Activated CD8-positive, alpha-beta T cell treated with anti-CD3 and anti-CD28 coated beads for 36 hours (primary cell): ENCODE results near the gene TMEM184B. TPM values are rescaled to one million over a fixed set of nuclear protein-coding genes. Genes with fewer than 3 reads are reported as not detected.
A peak's percentile ranks its signal among the peaks of the same experiment; 100 is the strongest.

Source experiments
- ATAC-seq: fragments of 200-7000 bp; cut with Tn5 transposase; one replicate; pipeline ENCODE4 v1.10.0; 2021; ENCODE audit warnings: mild to moderate bottlenecking, moderate library complexity
- CTCF ChIA-PET: fragments of 350-600 bp; sonication (Branson Sonifier 250); formaldehyde crosslinking; loops from one replicate; lab custom pipeline; 2021; ENCODE audit warnings: antibody characterized with exemption; lab: Charles Lee
- POLR2A ChIA-PET: fragments of 350-600 bp; sonication (Branson Sonifier 250); formaldehyde crosslinking; loops from one replicate; lab custom pipeline; 2021; ENCODE audit warnings: antibody characterized with exemption; lab: Charles Lee
- DNase-seq: peaks from one replicate; pipeline ENCODE4 v3.0.0-alpha.2; 2020
- H3K27ac Mint-ChIP-seq: one replicate; pipeline ENCODE4 v1.8.0; 2021; ENCODE audit warnings: mild to moderate bottlenecking, mixed read lengths
- H3K27me3 Mint-ChIP-seq: one replicate; pipeline ENCODE4 v1.8.0; 2021; ENCODE audit warnings: mixed read lengths
- H3K36me3 Mint-ChIP-seq: one replicate; pipeline ENCODE4 v1.8.0; 2021; ENCODE audit warnings: low read depth, mixed read lengths
- H3K4me1 Mint-ChIP-seq: one replicate; pipeline ENCODE4 v1.8.0; 2021; ENCODE audit warnings: low read depth, mixed read lengths
- H3K4me3 Mint-ChIP-seq: one replicate; pipeline ENCODE4 v1.8.0; 2021; ENCODE audit warnings: mild to moderate bottlenecking, moderate library complexity, mixed read lengths
- H3K9me3 Mint-ChIP-seq: one replicate; pipeline ENCODE4 v1.8.0; 2021; ENCODE audit warnings: mixed read lengths
- intact Hi-C: fragments of 100-400 bp; cut with micrococcal nuclease; formaldehyde crosslinking; loops from one replicate; pipeline ENCODE4 v1.10.0; 2022
- total RNA-seq, 2 experiments: library from RNA; stranded (reverse); gene quantifications; one replicate each; pipeline ENCODE4 v1.2.3, GENCODE V29; 2021
- TF ChIP-seq, protein P1 (sequence below): fragments of 200-600 bp; IDR thresholded peaks from one replicate; pipeline ENCODE4 v1.8.0; 2022; ENCODE audit warnings: antibody characterized with exemption, mild to moderate bottlenecking

The TMEM184B gene
- total RNA-seq, 2 experiments from 2014 or later, result 15.7 to 16.8 TPM

DNA sequence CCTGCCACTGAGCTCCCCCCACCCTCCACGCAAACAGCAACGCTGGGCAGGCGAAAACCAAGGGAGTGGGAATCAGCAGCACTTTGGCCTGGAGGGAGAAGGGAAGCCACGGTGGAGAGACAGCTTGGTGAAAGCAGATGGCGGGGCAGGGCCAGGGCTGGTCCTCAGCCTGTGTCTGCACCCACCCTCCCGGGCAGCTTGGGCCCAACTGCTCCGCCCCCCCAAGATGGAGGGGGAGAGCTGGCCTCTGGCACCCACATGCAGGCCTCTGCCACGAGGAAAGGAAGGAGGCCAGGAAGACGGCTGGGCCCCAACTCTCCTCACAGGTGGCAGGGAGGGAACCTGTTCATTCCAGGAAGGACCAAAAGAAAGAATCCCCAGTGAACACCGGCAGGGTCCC, 53.2 kb downstream of the TMEM184B start:
- TF ChIP-seq, protein P1, sequence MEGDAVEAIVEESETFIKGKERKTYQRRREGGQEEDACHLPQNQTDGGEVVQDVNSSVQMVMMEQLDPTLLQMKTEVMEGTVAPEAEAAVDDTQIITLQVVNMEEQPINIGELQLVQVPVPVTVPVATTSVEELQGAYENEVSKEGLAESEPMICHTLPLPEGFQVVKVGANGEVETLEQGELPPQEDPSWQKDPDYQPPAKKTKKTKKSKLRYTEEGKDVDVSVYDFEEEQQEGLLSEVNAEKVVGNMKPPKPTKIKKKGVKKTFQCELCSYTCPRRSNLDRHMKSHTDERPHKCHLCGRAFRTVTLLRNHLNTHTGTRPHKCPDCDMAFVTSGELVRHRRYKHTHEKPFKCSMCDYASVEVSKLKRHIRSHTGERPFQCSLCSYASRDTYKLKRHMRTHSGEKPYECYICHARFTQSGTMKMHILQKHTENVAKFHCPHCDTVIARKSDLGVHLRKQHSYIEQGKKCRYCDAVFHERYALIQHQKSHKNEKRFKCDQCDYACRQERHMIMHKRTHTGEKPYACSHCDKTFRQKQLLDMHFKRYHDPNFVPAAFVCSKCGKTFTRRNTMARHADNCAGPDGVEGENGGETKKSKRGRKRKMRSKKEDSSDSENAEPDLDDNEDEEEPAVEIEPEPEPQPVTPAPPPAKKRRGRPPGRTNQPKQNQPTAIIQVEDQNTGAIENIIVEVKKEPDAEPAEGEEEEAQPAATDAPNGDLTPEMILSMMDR, result no peak
- ChIA-PET CTCF (interaction anchor here (1.1 kb wide), 1 partner anchor 18 kb away, joined by 3 read pairs; the partner anchor contains the start of gene MAFF), POLR2A (interaction anchor here (0.6 to 1.4 kb wide), 2 partner anchors 81 to 87 kb away, joined by 3 read pairs; no protein-coding TSS in a partner anchor)
- DNase-seq (no peak), ATAC-seq (no peak)
- Mint-ChIP-seq H3K4me1 (peaks cover 19% of the 10 kb centered on the region), H3K9me3 (no peaks in the 10 kb centered on the region), H3K27ac (peak overlapping the region; percentile 55), H3K36me3 (peaks cover 10% of the 10 kb centered on the region), H3K4me3 (no peak overlapping the region), H3K27me3 (no peaks in the 10 kb centered on the region)
- intact Hi-C loops, result no loop called here

DNA sequence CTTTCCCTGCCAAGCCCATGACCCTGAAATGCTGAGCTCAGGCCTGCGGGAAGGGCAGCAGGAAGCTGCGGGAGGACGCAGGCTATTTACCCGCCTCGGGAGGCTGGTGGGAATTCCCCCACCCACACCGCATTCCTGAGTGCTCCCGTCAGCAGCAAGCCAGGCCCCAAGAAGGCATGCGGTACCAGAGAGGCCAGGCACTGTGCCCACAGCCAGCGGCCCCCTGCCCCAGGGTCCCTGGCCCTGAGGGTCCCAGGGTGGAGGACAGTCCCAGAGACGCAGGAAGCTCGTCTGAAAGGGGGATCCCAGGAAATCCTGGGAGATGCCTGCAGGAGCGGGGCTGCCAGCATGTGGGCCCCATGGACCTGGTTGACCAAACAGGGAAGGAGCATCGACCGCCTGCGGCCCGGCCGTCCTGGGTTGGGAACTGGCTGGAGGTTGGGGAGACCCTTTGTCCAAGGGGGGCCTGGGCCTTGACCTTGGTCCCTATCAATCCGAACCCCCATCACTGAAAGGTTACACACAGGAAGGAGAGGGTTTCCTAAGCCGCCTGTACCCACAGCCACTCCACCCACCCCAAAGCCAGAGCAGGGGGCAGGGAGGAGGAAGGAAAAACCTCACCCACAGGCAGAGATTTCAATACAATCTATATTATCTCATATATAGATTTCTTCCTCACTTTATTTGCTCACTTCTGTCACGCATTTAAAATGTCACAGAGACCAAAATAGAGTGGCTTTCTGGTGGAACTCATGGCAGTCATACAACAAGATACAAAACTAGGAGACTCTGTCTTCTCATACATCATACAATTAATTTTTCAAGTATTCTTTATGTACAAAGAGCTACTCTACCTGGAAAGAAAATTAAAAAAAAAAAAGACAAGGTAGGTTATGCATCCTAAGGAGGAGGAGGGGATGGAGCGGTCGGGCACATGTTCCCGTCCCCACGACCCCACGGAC, 53.9 kb downstream of the TMEM184B start:
- DNase-seq (peak; percentile 35), ATAC-seq (no peak)
- H3K36me3 Mint-ChIP-seq, result peaks cover 13% of the 10 kb centered on the region
- intact Hi-C loops, result no loop called here
- no peak overlapping the region for H3K4me3 Mint-ChIP-seq
- no peaks in the 10 kb centered on the region for H3K9me3 Mint-ChIP-seq
- H3K27ac Mint-ChIP-seq, result peak overlapping the region; percentile 40
- TF ChIP-seq, protein P1, result no peak
- peaks cover 19% of the 10 kb centered on the region for H3K4me1 Mint-ChIP-seq
- POLR2A ChIA-PET, result interaction anchor here (0.6 to 1.4 kb wide), 2 partner anchors 81 to 86 kb away, joined by 3 read pairs; no protein-coding TSS in a partner anchor
- no peaks in the 10 kb centered on the region for H3K27me3 Mint-ChIP-seq
- CTCF ChIA-PET, result interaction anchor here (1.1 kb wide), 1 partner anchor 17 kb away, joined by 3 read pairs; the partner anchor contains the start of gene MAFF

DNA sequence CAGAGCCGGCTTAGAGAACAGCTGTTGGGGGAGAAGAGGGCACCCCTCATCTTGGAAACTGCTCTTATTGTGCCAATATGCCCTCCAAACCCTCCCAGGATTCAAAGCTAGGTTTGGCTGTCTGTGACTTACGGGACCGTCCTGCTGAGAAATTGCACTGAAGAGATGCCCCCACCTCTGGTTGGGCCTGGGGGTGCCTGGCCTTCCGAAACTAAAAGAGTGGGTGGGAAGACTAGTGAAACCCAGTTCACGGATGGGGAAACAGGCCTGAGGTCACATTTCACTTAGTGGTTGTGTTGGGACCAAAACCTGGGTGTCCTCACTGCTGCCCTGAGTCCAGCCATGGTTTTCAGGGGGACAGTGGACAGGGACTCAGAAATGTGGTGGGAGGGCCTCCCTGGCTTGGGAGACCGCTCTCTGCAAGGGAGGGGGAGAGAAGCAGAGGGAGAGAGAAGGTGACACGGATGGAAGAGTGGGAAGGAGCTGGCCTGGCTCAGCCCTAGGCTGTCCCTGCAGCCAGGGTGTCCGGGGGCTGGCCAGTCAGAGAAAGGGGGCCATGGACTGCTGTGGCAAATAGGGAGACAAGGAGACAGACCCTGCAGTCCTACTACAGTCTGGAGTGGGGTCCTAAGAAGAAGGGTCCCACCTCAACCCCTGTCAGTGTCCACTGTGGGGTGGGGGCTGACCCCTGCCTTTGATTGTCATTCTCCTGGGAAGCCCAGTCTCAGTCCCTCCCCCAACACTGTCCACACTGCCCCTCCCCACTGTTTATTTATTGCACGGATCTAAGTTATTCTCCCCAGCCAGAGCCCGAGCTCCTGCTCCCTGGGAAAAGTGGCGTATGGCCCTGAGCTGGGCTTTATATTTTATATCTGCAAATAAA, 57.4 kb downstream of the TMEM184B start:
- ATAC-seq (no peak), DNase-seq (no peak)
- ChIA-PET POLR2A (interaction anchor here (1.3 to 1.6 kb wide), 2 partner anchors 14 to 122 kb away, joined by 4 to 5 read pairs; partner anchors contain the start of gene MAFF), CTCF (no interaction called here)
- Mint-ChIP-seq H3K4me3 (no peak overlapping the region), H3K4me1 (peaks cover 27% of the 10 kb centered on the region), H3K36me3 (peaks cover 17% of the 10 kb centered on the region), H3K27me3 (no peaks in the 10 kb centered on the region), H3K27ac (no peak overlapping the region), H3K9me3 (no peaks in the 10 kb centered on the region)
- intact Hi-C loops, result no loop called here
- TF ChIP-seq, protein P1, result no peak

DNA sequence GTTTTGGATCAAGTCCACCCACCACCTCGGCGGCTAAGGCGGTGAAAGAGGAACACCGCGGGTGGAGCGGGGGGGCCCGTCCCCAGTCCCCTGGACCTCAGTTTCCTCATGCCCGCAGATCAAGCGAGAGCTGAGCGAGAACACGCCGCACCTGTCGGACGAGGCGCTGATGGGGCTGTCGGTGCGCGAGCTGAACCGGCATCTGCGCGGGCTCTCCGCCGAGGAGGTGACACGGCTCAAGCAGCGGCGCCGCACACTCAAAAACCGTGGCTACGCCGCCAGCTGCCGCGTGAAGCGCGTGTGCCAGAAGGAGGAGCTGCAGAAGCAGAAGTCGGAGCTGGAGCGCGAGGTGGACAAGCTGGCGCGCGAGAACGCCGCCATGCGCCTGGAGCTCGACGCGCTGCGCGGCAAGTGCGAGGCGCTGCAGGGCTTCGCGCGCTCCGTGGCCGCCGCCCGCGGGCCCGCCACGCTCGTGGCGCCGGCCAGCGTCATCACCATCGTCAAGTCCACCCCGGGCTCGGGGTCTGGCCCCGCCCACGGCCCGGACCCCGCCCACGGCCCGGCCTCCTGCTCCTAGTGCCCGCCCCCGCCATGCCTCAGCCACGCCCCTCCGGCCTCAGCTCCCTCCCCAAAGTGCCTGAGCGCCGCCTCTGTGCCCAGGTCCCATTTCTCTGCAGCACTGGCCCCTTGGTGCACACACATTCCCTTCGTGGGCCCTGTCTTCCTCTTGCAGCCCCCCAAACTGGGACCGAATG, 58.3 kb downstream of the TMEM184B start:
- DNase-seq (peak; percentile 73), ATAC-seq (peak; percentile 74)
- POLR2A ChIA-PET, result interaction anchor here (0.6 to 1.6 kb wide), 3 partner anchors 13 to 121 kb away, joined by 3 to 5 read pairs (median 4); partner anchors contain the start of gene MAFF
- Mint-ChIP-seq H3K9me3 (no peaks in the 10 kb centered on the region), H3K27me3 (no peaks in the 10 kb centered on the region), H3K36me3 (peaks cover 20% of the 10 kb centered on the region), H3K4me3 (peak overlapping the region; percentile 24), H3K4me1 (peaks cover 32% of the 10 kb centered on the region), H3K27ac (no peak overlapping the region)
- CTCF ChIA-PET, result interaction anchor here (0.7 kb wide), 1 partner anchor 12 kb away, joined by 3 read pairs; the partner anchor contains the start of gene MAFF
- intact Hi-C loops, result no loop called here
- TF ChIP-seq, protein P1, result no peak
